Measurements from ENCODE around the gene SPDEF.

SPDEF gene

GRCh38 chr6:34583461-34583860 is 27.3 kb upstream of the SPDEF start:
- no peak for DNase-seq

GRCh38 chr6:34581561-34581920 is 25.4 kb upstream of the SPDEF start:
- no peak for DNase-seq

- no peak for DNase-seq
These were observed 24.8 kb upstream of the SPDEF start for GRCh38 chr6:34580707-34581560.

- DNase-seq: no peak
These were observed 22.5 kb upstream of the SPDEF start for GRCh38 chr6:34578445-34579262.

GRCh38 chr6:34576286-34576955 is 20.3 kb upstream of the SPDEF start:
- no peak for DNase-seq

- DNase-seq: no peak
These were observed 19.2 kb upstream of the SPDEF start for GRCh38 chr6:34575326-34575725.

- no peak for DNase-seq
These were observed 18.6 kb upstream of the SPDEF start for GRCh38 chr6:34574647-34575293.

- DNase-seq: no peak
These were observed 17.5 kb upstream of the SPDEF start for GRCh38 chr6:34573567-34574183.

GRCh38 chr6:34572585-34572984 is 16.5 kb upstream of the SPDEF start:
- no peak for DNase-seq

GRCh38 chr6:34572021-34572420 is 15.9 kb upstream of the SPDEF start:
- no peak for DNase-seq

GRCh38 chr6:34571388-34571787 is 15.3 kb upstream of the SPDEF start:
- no peak for DNase-seq

GRCh38 chr6:34570066-34570833 is 14.1 kb upstream of the SPDEF start:
- DNase-seq: no peak

- DNase-seq: no peak
These were observed 13.3 kb upstream of the SPDEF start for GRCh38 chr6:34569361-34569973.

- DNase-seq: no peak
These were observed 12.4 kb upstream of the SPDEF start for GRCh38 chr6:34568341-34569201.

- no peak for DNase-seq
These were observed 10.9 kb upstream of the SPDEF start for GRCh38 chr6:34566830-34567546.

- no peak for DNase-seq
These were observed 9.6 kb upstream of the SPDEF start for GRCh38 chr6:34565722-34566137.

GRCh38 chr6:34564181-34564580 is 8.1 kb upstream of the SPDEF start:
- no peak for DNase-seq

GRCh38 chr6:34563513-34563870 is 7.4 kb upstream of the SPDEF start:
- DNase-seq: no peak

GRCh38 chr6:34562861-34563512 is 6.9 kb upstream of the SPDEF start:
- no peak for DNase-seq

Data from CD4-positive, alpha-beta T cell treated with Interleukin-21 for 1 hour (primary cell).